K562 treated with DMSO at 1 percent for 48 hours (cell line): ENCODE results near the gene AZIN2. TPM values are rescaled to one million over a fixed set of nuclear protein-coding genes. Genes with fewer than 3 reads are reported as not detected.

ENCODE experiments used
- total RNA-seq: library from RNA; unstranded; fragments of 300-600 nt; gene quantifications from 2 replicates; pipeline ENCODE4 v1.2.3, GENCODE V29; 2022; ENCODE audit warnings: low replicate concordance; ENCODE audit errors: extremely low read depth

The AZIN2 gene
- not detected in 2 replicates for total RNA-seq

GRCh38 chr1:33080885-33081553, at the start of gene AZIN2:
Gene AZIN2 (plus strand): TSS chr1:33081153. CDS start chr1:33082250, 1,097 bp downstream.

GRCh38 chr1:33036526-33037503, 44.1 kb upstream of the AZIN2 start, which contains the start of gene AK2:
Gene AK2 (minus strand): TSS chr1:33036883. CDS start chr1:33036828, 55 bp downstream.

Other genes starting within 250 kb of the AZIN2 start
- gene FNDC5, start 210.2 kb upstream of the AZIN2 start, total RNA-seq = not detected in 2 replicates
- gene HPCA, start 194.7 kb upstream of the AZIN2 start, total RNA-seq = not detected in 2 replicates
- not detected in 2 replicates for gene TMEM54, start 179.8 kb upstream of the AZIN2 start, total RNA-seq
- not detected in 2 replicates for gene RNF19B, start 116.3 kb upstream of the AZIN2 start, total RNA-seq
- gene AK2, start 44.3 kb upstream of the AZIN2 start, total RNA-seq = not detected in 2 replicates
- gene TRIM62, start 100.9 kb downstream of the AZIN2 start, total RNA-seq = not detected in 2 replicates
- gene ZNF362, start 175.3 kb downstream of the AZIN2 start, total RNA-seq = not detected in 2 replicates
- not detected in 2 replicates for gene A3GALT2, start 239.9 kb downstream of the AZIN2 start, total RNA-seq